ENCODE data around the gene COL6A3. TPM values are rescaled to one million over a fixed set of nuclear protein-coding genes. Genes with fewer than 3 reads are reported as not detected.
"Not testable (repeated sequence)": the region's sequence is repeated elsewhere in the genome, so short reads cannot be mapped to it uniquely, and the experiment has no call there.

Gene COL6A3
- total RNA-seq, 1 donor from 2014 or later = 264 TPM

GRCh38 chr2:237307474-237307873 is 106.5 kb downstream of the COL6A3 start:
- no peaks in the 10 kb centered on the region for H3K27me3 Mint-ChIP-seq (ENCODE audit: low read depth)
- TF ChIP-seq, protein P1, sequence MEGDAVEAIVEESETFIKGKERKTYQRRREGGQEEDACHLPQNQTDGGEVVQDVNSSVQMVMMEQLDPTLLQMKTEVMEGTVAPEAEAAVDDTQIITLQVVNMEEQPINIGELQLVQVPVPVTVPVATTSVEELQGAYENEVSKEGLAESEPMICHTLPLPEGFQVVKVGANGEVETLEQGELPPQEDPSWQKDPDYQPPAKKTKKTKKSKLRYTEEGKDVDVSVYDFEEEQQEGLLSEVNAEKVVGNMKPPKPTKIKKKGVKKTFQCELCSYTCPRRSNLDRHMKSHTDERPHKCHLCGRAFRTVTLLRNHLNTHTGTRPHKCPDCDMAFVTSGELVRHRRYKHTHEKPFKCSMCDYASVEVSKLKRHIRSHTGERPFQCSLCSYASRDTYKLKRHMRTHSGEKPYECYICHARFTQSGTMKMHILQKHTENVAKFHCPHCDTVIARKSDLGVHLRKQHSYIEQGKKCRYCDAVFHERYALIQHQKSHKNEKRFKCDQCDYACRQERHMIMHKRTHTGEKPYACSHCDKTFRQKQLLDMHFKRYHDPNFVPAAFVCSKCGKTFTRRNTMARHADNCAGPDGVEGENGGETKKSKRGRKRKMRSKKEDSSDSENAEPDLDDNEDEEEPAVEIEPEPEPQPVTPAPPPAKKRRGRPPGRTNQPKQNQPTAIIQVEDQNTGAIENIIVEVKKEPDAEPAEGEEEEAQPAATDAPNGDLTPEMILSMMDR (IDR thresholded peaks at IDR 0.05) = peak; percentile 18
- peaks cover 55% of the 10 kb centered on the region for H3K4me1 Mint-ChIP-seq (ENCODE audit: low read depth)
- H3K4me3 Mint-ChIP-seq (ENCODE audit: unreplicated experiment) = no peak overlapping the region
- DNase-seq (ENCODE audit: low spot score) = peak; percentile 35
- peaks cover 12% of the 10 kb centered on the region for H3K9me3 Mint-ChIP-seq (ENCODE audit: low read depth)
- H3K27ac Mint-ChIP-seq (ENCODE audit: unreplicated experiment) = no peak overlapping the region
- peaks cover 2% of the 10 kb centered on the region for H3K36me3 Mint-ChIP-seq (ENCODE audit: low read depth)

- H3K9me3 Mint-ChIP-seq (ENCODE audit: low read depth) = peaks cover 13% of the 10 kb centered on the region
- no peaks in the 10 kb centered on the region for H3K27me3 Mint-ChIP-seq (ENCODE audit: low read depth)
- no peak overlapping the region for H3K4me3 Mint-ChIP-seq (ENCODE audit: unreplicated experiment)
- H3K36me3 Mint-ChIP-seq (ENCODE audit: low read depth) = peaks cover 2% of the 10 kb centered on the region
- peak; percentile 33 for DNase-seq (ENCODE audit: low spot score)
- peak overlapping the region; percentile 42 for H3K27ac Mint-ChIP-seq (ENCODE audit: unreplicated experiment)
- TF ChIP-seq, protein P1 (IDR thresholded peaks at IDR 0.05) = no peak
- H3K4me1 Mint-ChIP-seq (ENCODE audit: low read depth) = peaks cover 54% of the 10 kb centered on the region
These were observed 107.2 kb downstream of the COL6A3 start for GRCh38 chr2:237306787-237307170.

DNA sequence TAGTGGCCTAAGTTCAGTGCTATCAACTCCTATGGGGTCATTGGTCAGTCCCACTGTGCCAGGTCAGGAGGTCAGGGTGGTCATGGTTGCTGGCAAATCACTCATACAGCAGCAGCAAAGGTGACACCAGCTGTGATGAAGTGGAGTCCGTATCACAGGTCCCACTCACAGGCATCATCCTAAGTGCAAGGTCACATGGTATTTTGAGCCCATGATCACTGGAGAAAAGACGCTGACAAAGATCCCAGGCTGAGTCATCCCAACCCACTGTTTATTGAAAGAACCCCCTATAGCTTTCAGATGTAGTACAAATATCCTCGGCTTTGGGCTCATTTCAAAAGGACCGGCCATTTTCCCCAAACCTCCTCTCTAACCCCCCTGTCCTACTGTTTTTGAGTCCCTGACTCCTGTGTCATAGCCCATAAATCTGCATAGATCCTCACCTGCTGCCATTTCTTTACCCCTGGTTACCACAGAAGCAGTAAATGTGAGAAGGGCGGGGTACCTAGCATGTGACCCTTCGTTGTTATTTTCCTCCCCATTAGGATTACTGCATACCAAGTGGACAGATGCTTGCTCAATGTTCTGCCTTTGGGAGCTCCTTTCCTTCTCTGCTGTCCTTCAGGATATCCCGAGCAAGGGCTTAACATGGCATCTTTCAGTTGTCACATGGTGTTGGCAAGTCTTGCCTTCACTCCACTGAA is 107.7 kb downstream of the COL6A3 start:
- H3K36me3 Mint-ChIP-seq (ENCODE audit: low read depth) = peaks cover 2% of the 10 kb centered on the region
- H3K27ac Mint-ChIP-seq (ENCODE audit: unreplicated experiment) = peak overlapping the region; percentile 42
- no peak for DNase-seq (ENCODE audit: low spot score)
- no peak overlapping the region for H3K4me3 Mint-ChIP-seq (ENCODE audit: unreplicated experiment)
- peaks cover 54% of the 10 kb centered on the region for H3K4me1 Mint-ChIP-seq (ENCODE audit: low read depth)
- peaks cover 13% of the 10 kb centered on the region for H3K9me3 Mint-ChIP-seq (ENCODE audit: low read depth)
- TF ChIP-seq, protein P1 (IDR thresholded peaks at IDR 0.05) = no peak
- H3K27me3 Mint-ChIP-seq (ENCODE audit: low read depth) = no peaks in the 10 kb centered on the region

DNA sequence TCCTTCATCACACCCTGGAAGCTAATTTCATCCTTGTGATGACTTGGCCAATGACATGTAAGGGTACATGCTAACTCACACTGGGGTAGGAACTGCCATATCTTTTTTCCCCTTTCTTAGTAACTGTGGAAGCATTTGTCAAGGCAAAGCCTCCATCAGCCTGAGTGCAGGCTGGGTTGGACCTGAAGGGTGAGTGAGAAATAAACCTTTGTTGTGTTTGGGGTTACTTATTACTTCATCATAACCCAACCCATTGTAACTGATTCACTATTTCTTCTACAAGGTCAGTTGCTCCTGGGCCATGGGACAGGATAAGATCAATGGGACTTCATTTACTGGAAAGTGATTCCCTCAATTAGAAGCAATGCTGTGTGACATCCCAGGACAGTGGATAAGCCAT is 108.4 kb downstream of the COL6A3 start:
- TF ChIP-seq, protein P1 (IDR thresholded peaks at IDR 0.05) = no peak
- no peak overlapping the region for H3K27ac Mint-ChIP-seq (ENCODE audit: unreplicated experiment)
- H3K4me1 Mint-ChIP-seq (ENCODE audit: low read depth) = peaks cover 52% of the 10 kb centered on the region
- H3K9me3 Mint-ChIP-seq (ENCODE audit: low read depth) = peaks cover 13% of the 10 kb centered on the region
- H3K36me3 Mint-ChIP-seq (ENCODE audit: low read depth) = peaks cover 2% of the 10 kb centered on the region
- no peak for DNase-seq (ENCODE audit: low spot score)
- H3K4me3 Mint-ChIP-seq (ENCODE audit: unreplicated experiment) = no peak overlapping the region
- H3K27me3 Mint-ChIP-seq (ENCODE audit: low read depth) = no peaks in the 10 kb centered on the region

GRCh38 chr2:237304763-237305514 is 109.0 kb downstream of the COL6A3 start:
- H3K27me3 Mint-ChIP-seq (ENCODE audit: low read depth) = no peaks in the 10 kb centered on the region
- H3K4me1 Mint-ChIP-seq (ENCODE audit: low read depth) = peaks cover 52% of the 10 kb centered on the region
- peaks cover 13% of the 10 kb centered on the region for H3K9me3 Mint-ChIP-seq (ENCODE audit: low read depth)
- no peak overlapping the region for H3K4me3 Mint-ChIP-seq (ENCODE audit: unreplicated experiment)
- DNase-seq (ENCODE audit: low spot score) = no peak
- TF ChIP-seq, protein P1 (IDR thresholded peaks at IDR 0.05) = no peak
- no peak overlapping the region for H3K27ac Mint-ChIP-seq (ENCODE audit: unreplicated experiment)
- peaks cover 2% of the 10 kb centered on the region for H3K36me3 Mint-ChIP-seq (ENCODE audit: low read depth)

GRCh38 chr2:237303244-237303643 is 110.7 kb downstream of the COL6A3 start:
- H3K36me3 Mint-ChIP-seq (ENCODE audit: low read depth); H3K27ac Mint-ChIP-seq (ENCODE audit: unreplicated experiment); H3K27me3 Mint-ChIP-seq (ENCODE audit: low read depth); H3K4me3 Mint-ChIP-seq (ENCODE audit: unreplicated experiment); DNase-seq (ENCODE audit: low spot score): not testable (repeated sequence)
- peaks cover 49% of the 10 kb centered on the region for H3K4me1 Mint-ChIP-seq (ENCODE audit: low read depth)
- H3K9me3 Mint-ChIP-seq (ENCODE audit: low read depth) = peaks cover 13% of the 10 kb centered on the region

Measured in chondrocyte (in vitro differentiated cells).